HG03135 (cell line): Measurements from ENCODE around the gene MKI67.

Experiments used
- ATAC-seq: cut with Tn5 transposase; IDR thresholded peaks from one replicate; pipeline ENCODE4 v1.9.1; 2021; ENCODE audit warnings: mild to moderate bottlenecking, moderate library complexity; ENCODE audit not compliant: unreplicated experiment

MKI67 gene

DNA sequence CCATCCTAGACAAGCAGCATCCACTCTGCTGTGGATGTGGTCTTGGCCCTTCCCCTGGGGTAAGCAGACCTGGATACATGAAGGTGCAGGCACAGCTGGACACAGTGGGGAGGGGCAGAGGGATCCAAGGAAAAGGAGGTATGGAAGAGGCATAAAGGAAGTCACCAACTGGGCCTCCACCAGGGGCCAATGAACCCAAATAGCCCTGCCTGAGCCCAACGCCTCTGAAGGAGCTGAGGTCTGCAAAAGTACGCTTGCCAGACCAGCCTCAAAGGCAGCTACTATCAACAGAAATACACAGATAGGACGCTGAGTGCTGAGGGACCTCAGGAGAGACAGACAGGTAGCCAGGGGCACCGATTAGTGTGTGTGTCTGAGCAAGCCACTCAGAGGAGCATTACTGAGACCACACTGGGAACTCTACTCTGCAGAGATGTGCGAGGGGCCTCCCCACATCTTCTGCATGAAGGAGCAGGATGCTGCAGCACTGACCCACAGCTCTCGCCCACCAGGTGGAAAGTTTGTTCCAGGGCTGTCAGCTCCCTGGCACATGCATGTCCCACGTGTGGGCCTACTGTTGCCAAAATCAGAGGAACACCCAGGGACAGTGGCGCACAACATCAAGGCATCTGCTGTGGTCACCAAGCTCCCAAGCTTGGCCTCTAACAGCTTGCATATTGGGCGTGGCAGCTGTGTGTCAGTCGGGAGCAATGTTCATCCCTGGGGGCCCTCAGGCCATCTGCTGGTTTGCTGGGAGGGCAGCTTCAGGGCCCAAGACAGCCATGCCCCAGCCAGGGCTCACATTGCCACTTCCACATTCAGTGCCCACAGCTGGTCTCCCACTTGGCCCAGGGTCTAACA is 40.0 kb downstream of the MKI67 start:
- ATAC-seq = no peak

DNA sequence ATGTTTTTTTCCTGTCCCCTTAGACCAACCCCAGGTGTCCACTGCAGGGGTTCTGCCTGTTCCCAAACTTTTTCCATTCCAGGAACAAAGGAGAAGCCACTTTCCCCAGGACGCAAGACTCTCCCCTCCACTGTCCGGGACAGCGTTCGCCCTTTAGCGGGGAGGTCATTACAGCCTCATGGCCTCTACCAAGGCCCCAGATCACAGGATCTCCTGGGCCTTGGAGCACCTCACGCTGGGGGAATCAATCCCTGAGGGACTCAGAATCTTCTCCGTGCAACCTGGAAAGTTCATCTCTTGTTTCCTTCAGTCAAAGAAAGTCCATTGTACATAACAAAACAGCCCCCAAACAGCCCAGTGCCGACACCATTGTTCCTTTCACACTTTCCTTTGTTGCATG is 41.2 kb downstream of the MKI67 start:
- no peak for ATAC-seq

DNA sequence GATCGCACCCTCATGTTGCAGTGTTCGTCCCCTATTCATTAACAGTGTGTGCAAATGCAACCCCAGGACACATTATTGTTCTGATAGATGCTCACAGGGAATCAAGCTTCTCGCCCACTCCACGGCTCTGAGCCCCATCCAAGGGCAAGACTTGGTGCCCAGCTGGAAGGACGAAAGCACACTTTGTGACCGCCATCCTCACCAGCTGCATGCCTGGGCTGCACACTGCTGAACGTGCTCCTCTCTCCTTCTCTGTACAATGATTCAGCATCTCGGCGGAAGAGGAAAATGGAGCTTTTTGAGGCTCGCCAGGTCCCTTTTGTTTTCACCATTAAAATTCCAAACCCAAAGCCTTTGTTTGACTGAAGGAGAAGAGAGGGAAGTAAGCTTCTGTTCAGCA is 41.9 kb downstream of the MKI67 start:
- no peak for ATAC-seq

DNA sequence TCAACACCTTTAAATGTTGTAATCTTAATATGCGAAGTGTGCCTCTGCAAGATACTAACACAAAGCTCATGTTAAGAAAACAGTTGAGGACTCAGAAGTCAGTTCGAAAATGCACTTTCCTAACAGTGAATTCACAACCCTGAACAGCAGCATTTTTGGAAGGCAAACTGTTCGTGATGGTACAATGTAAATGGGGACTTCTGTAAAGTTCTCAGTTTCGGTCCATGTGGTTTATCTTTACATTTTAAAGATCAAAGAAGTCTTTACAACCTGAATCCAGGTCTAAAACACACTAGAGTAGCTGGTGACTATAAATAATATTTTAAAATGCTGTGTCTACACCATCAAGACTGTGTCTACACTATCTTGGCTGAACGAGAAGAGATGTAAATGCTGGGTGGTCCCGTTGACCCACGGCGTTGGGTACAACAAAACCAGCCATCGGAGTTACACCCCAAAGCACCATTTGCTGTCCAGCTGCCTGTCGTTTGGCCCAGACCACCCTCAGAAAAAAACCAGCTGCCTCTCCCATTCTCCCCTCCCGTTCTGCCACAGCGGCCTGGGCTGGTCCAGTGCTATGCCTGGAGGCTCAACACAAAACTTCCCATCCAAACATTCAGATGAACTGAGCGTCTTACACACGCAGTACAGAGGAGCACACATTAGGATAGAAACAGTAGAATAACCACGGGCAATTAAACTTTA is 42.9 kb downstream of the MKI67 start:
- no peak for ATAC-seq

DNA sequence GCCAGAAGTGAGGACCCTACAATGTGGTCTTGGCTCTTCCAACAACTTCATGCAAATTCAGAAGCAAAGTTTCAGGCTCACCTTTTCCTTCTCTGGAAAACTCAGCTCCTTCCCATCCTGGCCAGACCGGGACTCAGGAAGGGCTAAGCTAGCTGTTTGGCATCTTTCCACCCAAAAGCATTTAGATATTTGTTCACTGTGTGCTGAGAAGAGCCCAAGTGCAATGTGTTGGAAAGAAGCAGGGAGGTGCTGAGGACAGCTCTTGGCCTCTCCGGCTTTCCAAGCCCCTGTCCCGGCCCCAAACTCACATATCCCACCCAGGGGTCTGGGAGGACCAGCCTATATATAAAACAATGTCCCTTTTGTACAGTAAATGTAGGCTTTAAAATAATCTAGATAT is 44.5 kb downstream of the MKI67 start:
- ATAC-seq = no peak

DNA sequence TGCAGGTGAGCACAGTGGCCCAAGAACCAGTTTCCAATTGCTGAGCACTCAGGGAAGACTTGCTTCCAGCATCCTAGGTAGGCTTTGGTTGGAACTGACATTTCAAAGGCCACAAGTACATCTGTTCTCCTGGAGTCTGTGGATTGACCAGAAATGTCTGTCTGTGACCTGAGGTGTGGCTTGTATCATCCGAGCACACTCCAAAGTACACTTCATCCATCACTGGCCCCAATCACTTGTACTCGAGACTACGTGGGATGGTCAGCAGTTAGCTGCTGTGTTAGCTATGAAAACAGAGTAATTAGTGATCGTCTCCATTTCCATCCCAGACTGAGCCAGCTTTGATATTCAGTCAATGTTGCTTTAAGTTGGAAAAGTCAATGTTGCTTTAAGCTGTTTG is 45.0 kb downstream of the MKI67 start:
- ATAC-seq = no peak

DNA sequence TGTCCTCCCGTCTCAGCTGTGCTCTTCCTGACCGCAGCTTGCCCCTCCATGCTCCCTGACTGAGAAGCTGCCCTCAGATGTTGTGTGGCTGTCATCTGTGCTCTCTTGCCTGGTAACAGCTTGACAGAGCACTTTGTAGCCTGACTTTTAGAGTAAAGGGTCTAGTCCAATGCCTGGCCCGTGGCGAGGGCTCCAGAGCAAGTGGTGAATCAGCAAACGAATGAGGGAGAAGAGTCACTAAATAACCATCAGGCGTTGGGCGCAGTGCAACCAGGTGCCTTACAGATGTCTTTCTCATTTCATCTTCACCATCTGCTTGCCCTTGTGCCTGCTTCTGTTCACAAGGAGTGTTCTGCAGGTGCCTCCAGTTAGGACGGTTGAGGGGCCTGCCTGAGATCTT is 45.6 kb downstream of the MKI67 start:
- ATAC-seq = no peak

DNA sequence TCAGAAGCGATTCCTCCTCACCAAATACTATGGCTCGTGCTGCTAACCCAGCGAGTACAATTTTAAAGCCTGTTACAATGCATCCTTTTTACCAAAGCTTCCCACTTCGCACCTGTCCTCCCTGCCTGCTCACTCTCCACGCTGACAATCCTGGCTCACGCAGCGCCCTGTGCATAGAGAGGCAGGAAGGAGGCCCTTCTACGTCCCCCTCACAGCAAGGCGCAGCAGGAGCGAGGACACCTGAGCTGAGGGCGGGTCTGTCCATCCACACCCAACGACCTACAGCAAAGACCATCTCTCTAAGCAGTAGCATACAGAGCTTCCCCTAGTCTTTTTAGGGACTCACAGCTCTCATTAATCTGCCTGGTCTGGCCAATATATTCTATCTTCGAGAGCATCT is 46.0 kb downstream of the MKI67 start:
- ATAC-seq = no peak

DNA sequence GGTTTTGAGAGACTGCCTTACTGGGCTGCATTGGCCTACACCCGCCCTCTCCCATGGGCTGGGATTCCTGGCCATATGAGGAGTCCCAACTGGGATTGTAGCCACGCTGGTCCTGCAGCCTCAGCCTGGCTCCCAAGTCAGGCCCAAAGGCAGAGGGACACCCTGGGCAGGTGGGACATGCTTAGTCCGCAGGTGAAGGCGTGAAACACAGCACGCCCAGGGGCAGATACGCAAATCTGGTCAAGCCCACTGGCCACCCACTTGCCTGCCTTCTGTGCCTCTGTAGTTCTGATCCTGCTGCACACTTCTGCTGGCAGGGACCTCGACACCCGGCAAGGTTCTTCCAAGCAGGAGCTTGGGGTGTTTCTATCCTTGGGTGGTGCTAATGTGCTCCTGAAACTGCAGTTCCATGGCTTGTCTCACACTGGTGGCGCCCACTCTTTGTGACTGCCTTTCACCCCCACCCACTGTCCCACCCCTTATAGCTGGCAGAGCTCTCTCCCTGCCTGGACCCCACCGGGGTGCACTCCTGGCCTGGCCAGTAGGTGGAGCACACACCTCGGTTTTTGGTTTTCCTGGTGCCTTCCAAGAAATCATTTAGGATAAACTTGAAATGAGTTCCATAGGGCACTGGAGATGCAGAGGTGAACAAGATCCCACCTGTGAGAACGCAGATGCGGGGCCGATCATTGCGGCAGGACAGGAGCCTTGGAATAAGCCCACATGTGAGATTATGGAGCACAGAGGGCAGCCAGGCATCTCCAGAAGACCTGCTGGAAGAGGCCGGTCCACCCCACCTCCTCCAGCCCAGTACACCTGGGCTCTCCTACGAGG is 47.9 kb downstream of the MKI67 start:
- ATAC-seq = no peak

DNA sequence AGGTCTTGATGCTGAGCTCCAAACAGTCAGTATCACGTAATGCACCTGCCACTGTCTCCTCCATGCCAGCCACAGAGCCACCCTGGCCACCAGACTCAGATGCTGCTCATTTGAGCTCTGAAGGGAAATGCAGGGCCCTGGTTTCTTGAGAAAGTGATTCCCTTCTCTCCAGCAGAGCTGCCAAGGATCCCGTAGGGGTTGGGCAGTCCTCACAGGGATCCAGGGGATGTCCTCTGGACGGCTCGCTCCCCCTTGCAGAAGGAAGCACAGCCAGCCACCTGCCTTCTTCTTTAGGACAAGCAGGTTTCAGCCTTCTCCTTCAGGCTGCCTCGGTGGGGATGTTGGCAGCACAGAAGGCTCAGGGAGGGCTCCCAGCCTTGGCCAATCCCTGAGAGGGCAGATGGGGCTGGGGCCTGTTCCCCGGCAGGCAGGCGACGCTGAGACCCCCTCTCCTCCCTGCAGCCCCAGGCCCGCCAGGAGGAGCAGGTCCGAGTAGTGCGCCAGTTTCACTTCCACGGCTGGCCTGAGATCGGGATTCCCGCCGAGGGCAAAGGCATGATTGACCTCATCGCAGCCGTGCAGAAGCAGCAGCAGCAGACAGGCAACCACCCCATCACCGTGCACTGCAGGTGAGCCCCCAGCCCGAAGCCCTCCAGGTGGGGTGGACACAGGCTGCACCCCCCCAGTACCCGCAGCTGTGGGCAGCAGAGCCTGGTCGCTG is 48.9 kb downstream of the MKI67 start:
- no peak for ATAC-seq

DNA sequence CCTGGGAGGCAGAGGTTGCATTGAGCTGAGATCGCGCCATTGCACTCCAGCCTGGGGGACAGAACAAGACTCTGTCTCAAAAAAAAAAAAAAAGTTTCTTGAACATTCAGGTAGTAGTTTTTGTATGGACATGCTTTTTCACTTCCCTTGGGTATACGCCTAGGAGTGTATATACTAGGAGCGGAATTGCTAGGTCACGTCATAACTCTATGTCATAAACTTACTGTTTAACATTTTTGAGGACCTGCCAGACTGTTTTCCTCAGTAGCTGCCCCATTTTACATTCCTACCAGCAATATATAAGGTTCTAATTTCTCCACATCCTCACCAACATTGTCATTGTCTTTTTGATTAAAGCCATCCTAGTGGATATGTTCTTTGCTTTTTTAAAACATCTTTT is 51.6 kb downstream of the MKI67 start:
- ATAC-seq = no peak

DNA sequence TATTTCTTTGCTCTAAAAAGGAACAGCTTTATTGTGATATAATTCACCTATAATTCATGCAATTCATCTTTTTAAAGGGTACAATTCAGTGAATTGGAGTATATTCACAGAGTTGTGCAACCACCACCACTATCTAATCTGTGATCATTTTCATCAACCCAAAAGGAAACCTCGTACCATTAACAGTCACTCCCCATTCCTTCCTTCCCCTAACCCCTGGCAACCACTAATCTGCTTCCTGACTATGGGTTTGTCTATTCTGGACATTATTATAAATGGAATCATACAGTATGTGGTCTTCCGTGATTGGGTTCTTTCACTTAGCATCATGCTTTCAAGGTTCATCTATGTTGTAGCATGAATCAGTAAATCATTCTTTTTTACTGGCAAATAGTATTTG is 52.3 kb downstream of the MKI67 start:
- ATAC-seq = no peak

DNA sequence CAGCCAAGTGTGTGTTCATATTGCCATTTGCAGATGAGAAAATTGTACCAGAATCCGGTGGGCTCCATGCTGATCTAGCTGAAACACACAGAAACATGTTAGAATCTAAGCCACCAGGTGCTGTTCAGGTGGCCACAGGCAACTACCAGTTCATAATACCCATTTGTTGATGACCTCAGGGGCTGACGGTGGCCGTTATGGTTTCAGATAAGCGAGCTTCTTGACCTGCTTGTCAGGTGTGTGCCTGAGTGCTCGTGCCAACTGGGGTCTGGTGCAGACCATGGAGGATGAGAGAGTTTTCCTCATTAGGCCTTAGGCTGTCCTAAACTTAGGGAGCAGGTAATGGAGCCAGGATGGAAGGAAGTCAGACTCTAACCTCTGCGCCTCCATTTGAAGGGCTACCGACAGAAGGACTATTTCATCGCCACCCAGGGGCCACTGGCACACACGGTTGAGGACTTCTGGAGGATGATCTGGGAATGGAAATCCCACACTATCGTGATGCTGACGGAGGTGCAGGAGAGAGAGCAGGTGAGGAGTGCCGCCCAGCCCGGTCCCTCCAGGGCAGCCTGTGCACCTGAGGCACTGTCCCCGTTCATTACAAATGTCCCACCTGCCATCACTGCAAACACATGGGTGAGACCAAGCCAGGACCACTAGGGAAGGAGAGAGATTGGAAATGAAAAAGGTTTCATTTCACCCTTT is 53.1 kb downstream of the MKI67 start:
- ATAC-seq = no peak

DNA sequence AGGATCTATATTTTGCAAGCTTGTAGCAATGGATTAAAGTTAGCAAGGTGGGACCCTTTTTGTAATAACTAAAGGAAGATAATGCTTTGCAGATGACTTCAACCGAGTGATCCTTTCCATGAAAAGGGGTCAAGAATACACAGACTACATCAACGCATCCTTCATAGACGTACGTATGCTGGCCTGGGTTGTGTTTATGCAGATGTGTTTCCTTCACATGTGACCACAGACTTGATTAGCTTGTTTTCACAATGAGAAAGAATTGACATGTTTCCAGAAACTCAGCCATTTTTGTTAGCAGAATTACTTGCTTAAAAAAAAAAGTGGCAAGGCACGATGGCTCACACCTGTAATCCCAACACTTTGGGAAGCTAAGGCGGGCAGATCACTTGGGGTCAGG is 54.2 kb downstream of the MKI67 start:
- ATAC-seq = no peak

DNA sequence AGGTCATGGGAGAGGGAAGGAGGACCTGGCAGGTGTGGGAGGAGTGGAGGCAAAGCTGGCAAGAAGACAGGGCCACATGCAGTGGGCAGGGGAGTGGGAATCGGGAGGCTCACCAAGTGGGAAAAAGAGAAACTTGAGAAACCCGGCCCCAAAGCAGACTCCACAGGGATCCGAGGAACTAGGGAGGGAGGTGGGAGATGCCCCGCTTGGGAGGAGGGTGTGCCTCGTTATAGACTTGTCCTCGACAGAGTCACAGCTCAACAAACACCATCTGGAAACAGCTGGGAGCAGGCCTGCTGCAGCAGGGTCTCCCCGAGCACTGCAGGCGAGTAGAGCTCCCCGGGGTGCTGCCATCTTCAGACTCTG is 54.8 kb downstream of the MKI67 start:
- no peak for ATAC-seq

DNA sequence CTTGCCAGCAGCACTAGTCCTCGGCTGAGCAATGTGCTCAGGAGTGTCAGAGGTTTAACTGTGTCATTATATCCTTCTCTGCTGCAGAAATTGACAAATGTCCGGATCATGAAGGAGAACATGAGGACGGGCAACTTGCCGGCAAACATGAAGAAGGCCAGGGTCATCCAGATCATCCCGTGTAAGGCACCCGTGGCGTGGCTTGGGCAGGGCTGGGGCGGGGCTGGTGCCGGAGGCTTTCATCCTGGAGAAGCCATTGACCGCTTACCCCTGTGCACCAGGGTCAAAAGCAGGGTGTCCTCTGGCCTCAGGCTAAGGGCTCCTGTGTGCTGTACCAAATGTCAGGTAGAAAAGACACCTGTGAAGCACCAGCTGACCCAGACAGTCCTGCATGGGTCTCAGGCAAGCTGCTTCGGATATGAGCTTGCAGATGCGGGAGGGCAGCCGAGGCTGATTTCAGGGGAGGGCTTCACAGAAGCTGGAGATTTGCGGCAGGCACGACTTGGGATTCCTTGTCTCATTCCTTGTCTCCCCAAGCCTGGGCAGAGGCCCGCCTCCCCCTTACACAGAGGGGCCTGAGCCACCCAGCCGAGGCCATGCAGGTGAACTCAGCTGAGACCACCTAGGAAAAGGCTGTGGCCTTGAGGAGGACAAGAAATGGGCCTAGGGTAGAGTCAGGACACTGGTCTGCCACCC is 55.4 kb downstream of the MKI67 start:
- no peak for ATAC-seq

DNA sequence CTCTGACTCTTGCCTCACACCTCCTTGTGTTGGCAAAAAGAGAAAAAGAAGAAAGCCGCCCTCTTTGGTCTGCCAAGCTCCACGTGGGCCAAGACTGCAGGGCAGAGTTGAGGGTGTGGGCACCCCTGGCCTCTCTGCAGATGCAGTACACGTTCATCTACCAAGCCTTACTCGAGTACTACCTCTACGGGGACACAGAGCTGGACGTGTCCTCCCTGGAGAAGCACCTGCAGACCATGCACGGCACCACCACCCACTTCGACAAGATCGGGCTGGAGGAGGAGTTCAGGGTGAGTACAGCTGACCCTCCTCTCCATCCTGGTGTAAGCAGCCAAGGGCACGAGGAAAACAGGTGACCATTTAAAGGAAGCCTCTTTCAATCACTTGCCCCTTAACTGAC is 56.1 kb downstream of the MKI67 start:
- ATAC-seq = no peak

DNA sequence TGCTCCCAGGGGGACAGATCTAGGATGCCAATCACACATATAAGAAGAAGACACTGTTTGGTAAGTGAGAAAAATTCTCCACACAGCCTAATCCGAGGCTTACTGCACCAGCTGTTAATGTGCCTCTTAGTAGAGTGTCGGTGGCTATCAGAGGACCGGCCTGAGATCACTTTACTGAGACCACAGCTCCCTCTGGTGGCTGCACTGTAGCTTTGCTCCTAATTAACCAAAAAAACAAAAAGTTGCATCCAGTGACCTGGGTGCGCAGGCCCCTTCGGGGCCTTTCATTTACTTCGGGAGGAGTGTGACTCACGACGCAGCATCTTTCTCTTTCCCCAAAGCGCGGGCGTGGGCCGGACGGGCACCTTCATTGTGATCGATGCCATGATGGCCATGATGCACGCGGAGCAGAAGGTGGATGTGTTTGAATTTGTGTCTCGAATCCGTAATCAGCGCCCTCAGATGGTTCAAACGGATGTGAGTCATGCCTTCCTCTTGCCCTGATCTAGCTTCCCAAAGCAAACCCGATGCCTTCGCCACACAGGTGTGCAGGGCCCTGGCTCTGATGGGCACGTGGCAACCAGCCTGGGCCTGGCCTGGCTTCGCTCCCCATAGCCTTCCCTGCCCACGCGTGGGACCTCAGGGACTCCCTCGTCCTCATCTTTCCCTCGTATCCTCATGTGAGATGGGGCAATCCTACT is 56.7 kb downstream of the MKI67 start:
- ATAC-seq = peak; percentile 43
